ENCODE results near the gene RREB1. TPM values are rescaled to one million over a fixed set of nuclear protein-coding genes. Genes with fewer than 3 reads are reported as not detected.

Gene RREB1
- total RNA-seq, 2 donors from 2014 or later: 58.4 to 71.0 TPM

DNA sequence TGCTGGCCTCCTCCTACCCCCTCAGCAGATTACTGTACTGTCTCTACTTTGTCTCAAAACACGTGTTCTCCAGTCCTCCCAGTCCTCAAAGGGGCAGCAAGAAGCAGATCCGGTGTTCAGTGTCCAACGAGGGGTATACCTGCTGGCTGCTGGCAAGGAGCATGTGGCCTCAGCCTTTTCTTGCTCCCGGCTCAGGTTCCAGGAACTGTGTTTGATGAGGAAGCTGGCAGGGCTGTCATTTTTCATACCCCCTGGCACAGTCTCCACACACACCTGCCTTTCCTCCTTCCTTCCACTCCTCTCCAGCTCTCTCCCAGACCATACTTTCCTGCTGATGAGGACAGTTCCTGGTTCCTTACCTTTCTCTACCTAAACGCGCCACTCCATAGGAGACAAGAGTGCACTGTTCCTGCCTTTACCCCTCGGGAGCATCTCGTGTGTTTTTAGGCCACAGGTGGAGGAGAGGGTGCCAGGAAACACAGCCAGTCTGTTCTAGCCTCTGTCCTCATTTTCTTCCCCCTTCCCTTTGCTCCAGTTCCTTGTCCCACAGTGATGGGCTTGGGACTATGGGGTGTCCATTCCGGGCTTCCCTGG lies 128.0 kb downstream of the RREB1 start:
- 37% methylated on average over 9 of the region's 9 CpGs for WGBS
- peak; percentile 78 for DNase-seq (ENCODE audit: low spot score)
- H3K36me3 ChIP-seq: peaks cover 0 to 7% of the 10 kb centered on the region in 2 donors
- peak overlapping the region; percentile 71 to 77 for H3K27ac ChIP-seq
- no peak overlapping the region for H3K4me3 ChIP-seq
- intact Hi-C loops (cut with DNase I): loop anchor here (5.0 to 10.0 kb wide), 2 partner anchors 129 to 311 kb away; partner anchors contain the start of gene RREB1
- peaks cover 12% of the 10 kb centered on the region for H3K4me1 ChIP-seq (replicated peaks)
- no peaks in the 10 kb centered on the region for H3K27me3 ChIP-seq (replicated peaks; ENCODE audit: insufficient read depth)
- H3K9me3 ChIP-seq: no peaks in the 10 kb centered on the region
- TF ChIP-seq POLR2AphosphoS5 (IDR thresholded peaks at IDR 0.05) (peak; percentile 59), POLR2A (IDR thresholded peaks at IDR 0.05) (peak; percentile 8)
- TF ChIP-seq, protein P1, sequence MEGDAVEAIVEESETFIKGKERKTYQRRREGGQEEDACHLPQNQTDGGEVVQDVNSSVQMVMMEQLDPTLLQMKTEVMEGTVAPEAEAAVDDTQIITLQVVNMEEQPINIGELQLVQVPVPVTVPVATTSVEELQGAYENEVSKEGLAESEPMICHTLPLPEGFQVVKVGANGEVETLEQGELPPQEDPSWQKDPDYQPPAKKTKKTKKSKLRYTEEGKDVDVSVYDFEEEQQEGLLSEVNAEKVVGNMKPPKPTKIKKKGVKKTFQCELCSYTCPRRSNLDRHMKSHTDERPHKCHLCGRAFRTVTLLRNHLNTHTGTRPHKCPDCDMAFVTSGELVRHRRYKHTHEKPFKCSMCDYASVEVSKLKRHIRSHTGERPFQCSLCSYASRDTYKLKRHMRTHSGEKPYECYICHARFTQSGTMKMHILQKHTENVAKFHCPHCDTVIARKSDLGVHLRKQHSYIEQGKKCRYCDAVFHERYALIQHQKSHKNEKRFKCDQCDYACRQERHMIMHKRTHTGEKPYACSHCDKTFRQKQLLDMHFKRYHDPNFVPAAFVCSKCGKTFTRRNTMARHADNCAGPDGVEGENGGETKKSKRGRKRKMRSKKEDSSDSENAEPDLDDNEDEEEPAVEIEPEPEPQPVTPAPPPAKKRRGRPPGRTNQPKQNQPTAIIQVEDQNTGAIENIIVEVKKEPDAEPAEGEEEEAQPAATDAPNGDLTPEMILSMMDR (IDR thresholded peaks at IDR 0.05): no peak

DNA sequence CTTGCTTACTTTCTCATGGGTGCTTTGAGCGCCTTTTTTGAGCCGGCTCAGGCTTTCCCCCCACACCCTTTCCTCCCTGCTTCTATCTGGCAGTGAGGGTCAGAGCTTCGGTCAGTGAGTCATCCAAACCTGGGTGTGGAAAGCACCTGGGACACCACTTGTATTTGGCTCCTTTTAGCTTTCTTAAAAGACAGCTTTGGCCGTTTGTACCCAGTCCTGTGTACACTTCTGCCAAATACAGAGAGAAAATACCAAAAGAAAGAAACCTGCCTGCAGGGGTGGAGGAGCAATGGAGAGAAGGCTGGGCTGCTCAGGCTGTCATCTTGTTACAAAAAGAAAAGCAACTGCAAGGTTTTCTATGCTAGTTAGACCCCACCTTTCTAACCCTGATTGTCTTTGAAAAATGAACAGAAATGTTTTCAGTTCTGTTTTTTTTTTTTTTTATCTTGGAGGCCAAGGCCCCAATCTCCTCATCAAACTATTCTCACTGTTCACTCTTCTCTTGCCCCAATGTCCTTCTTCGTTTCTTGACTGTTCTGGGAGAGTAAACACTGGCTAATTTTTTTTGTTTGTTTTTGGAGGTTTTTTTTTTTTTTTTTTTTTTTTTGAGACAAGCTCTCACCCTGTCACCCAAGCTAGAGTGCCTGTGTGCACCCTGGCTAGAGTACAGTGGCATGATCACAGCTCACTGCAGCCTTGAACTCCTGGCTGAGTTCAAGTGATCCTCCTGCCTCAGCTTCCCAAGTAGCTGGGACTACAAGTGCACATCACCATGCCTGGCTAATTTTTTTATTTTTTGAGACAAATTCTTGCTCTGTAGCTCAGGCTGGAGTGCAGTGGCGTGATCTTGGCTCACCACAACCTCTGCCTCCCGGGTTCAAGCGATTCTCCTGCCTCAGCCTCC lies 128.8 kb downstream of the RREB1 start:
- intact Hi-C loops (cut with DNase I): loop anchor here (5.0 to 10.0 kb wide), 2 partner anchors 129 to 312 kb away; partner anchors contain the start of gene RREB1
- no peaks in the 10 kb centered on the region for H3K27me3 ChIP-seq (replicated peaks; ENCODE audit: insufficient read depth)
- TF ChIP-seq POLR2AphosphoS5 (IDR thresholded peaks at IDR 0.05) (peak; percentile 6), POLR2A (IDR thresholded peaks at IDR 0.05) (no peak)
- TF ChIP-seq, protein P1 (IDR thresholded peaks at IDR 0.05): no peak
- H3K4me1 ChIP-seq (replicated peaks): peaks cover 12% of the 10 kb centered on the region
- 49% methylated on average over 8 of the region's 8 CpGs for WGBS
- no peaks in the 10 kb centered on the region for H3K9me3 ChIP-seq
- DNase-seq (ENCODE audit: low spot score): no peak
- no peak overlapping the region for H3K4me3 ChIP-seq
- H3K36me3 ChIP-seq: no peaks in the 10 kb centered on the region
- H3K27ac ChIP-seq: peak overlapping the region; percentile 71 to 77

GRCh38 chr6:7237653-7238188 lies 130.0 kb downstream of the RREB1 start:
- 78% methylated on average over 8 of the region's 8 CpGs for WGBS
- Histone ChIP-seq H3K4me1 (replicated peaks) (peaks cover 15% of the 10 kb centered on the region), H3K27ac (peak overlapping the region; percentile 55 to 71), H3K36me3 (no peaks in the 10 kb centered on the region), H3K27me3 (replicated peaks; ENCODE audit: insufficient read depth) (no peaks in the 10 kb centered on the region), H3K4me3 (no peak overlapping the region), H3K9me3 (no peaks in the 10 kb centered on the region)
- TF ChIP-seq POLR2AphosphoS5 (IDR thresholded peaks at IDR 0.05): no peak
- no peak for TF ChIP-seq POLR2A (IDR thresholded peaks at IDR 0.05)
- TF ChIP-seq, protein P1 (IDR thresholded peaks at IDR 0.05): no peak
- intact Hi-C loops (cut with DNase I): loop anchor here (2.0 to 10.0 kb wide), 3 partner anchors 130 to 513 kb away; partner anchors contain the start of gene RREB1
- no peak for DNase-seq (ENCODE audit: low spot score)

DNA sequence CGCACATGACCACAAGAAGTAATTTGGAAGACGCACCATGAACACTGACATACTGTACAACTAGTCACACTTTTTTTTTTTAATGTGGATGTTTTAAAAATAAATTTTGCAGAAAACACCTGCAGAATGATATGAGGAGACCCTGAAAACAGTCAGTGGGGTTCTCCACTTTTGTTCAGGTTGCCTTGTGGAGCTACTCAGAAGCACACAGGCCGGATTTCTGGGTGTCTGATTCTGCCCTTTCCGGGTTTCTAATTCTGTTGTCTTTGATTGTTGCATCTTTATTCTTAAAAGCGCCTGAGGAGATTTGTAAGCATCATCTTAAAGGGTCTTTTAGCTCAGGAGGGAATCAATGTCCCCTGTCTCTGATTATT lies 130.8 kb downstream of the RREB1 start:
- H3K4me1 ChIP-seq (replicated peaks): peaks cover 19% of the 10 kb centered on the region
- intact Hi-C loops (cut with DNase I): loop anchor here (2.0 to 10.0 kb wide), 3 partner anchors 131 to 514 kb away; partner anchors contain the start of gene RREB1

More for the DNA sequence above, 130.8 kb downstream of the RREB1 start:
- Histone ChIP-seq H3K27me3 (replicated peaks; ENCODE audit: insufficient read depth) (no peaks in the 10 kb centered on the region), H3K27ac (peak overlapping the region; percentile 34 to 55), H3K9me3 (no peaks in the 10 kb centered on the region), H3K4me3 (no peak overlapping the region), H3K36me3 (no peaks in the 10 kb centered on the region)
- TF ChIP-seq, protein P1 (IDR thresholded peaks at IDR 0.05): no peak
- no peak for TF ChIP-seq POLR2AphosphoS5 (IDR thresholded peaks at IDR 0.05)
- no peak for TF ChIP-seq POLR2A (IDR thresholded peaks at IDR 0.05)
- 91% methylated on average over 5 of the region's 5 CpGs for WGBS
- DNase-seq (ENCODE audit: low spot score): no peak

Data from prostate gland (tissue), 2 donors.